GM12865 (cell line): ENCODE measurements around the gene BSX.

Experiments
- DNase-seq: peaks from one replicate; pipeline ENCODE4 v3.0.0; 2010; ENCODE audit warnings: low read depth
- H3K4me3 ChIP-seq: 2 replicates; pipeline ENCODE4 v1.5.1; 2011; ENCODE audit warnings: mild to moderate bottlenecking, low read depth, low read length, control low read depth
- TF ChIP-seq, protein P1 (sequence below): IDR thresholded peaks from 2 replicates; pipeline ENCODE4 v1.5.1; 2011; ENCODE audit warnings: low read length, control low read depth, low read depth, inconsistent platforms; ENCODE audit not compliant: insufficient read depth; ENCODE audit errors: missing control alignments

BSX gene

DNA sequence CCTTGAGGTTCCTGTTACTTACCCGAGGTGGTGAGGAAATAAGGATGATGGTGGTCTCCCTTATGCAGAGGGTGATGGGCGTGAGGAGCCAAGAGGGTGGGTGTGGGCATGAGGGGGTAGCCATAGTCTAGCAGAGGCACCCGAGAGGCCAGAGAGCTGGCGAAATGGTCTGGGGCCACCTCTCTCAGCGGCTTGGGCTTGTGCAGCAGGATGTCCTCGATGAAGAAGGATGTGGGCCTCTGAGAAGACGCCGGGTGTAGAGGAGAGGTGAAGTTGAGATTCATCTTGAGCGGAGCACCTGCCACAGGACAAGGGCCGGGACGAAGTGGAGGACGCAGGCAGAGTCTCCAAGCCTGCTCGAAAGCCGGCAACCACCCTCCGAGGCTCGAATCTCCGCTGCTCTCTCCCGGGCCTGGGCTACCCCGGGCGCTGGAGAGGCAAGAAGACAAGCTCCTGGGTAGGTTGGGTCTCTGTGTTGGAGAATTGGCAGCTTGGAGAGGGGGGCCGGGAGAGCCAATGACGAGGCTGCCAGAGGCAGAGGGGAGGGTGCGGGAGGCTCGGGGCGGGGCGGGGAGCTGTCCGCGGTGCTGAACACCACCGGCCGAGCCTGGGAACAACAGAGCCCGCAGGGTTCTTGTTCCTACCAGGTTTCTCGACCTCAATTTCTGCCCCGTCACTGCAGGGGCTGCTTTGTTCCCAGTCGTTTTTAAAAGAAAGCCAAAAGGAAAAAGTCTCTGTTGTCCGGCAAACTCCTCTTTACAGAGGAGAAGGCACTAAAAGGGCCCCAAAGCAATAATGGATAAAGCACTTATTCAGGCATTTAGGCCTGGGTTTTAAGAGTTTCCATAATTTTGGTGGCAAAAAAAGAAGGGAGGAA is at the start of gene BSX:
Gene BSX, minus strand, starts transcription at position 447 of the 877 bp plus-strand sequence. Its CDS starts 163 bp downstream, at position 284.
- TF ChIP-seq, protein P1, sequence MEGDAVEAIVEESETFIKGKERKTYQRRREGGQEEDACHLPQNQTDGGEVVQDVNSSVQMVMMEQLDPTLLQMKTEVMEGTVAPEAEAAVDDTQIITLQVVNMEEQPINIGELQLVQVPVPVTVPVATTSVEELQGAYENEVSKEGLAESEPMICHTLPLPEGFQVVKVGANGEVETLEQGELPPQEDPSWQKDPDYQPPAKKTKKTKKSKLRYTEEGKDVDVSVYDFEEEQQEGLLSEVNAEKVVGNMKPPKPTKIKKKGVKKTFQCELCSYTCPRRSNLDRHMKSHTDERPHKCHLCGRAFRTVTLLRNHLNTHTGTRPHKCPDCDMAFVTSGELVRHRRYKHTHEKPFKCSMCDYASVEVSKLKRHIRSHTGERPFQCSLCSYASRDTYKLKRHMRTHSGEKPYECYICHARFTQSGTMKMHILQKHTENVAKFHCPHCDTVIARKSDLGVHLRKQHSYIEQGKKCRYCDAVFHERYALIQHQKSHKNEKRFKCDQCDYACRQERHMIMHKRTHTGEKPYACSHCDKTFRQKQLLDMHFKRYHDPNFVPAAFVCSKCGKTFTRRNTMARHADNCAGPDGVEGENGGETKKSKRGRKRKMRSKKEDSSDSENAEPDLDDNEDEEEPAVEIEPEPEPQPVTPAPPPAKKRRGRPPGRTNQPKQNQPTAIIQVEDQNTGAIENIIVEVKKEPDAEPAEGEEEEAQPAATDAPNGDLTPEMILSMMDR, result no peak
- no peak within 1 kb of the TSS for H3K4me3 ChIP-seq
- peak; percentile 35 for DNase-seq

DNA sequence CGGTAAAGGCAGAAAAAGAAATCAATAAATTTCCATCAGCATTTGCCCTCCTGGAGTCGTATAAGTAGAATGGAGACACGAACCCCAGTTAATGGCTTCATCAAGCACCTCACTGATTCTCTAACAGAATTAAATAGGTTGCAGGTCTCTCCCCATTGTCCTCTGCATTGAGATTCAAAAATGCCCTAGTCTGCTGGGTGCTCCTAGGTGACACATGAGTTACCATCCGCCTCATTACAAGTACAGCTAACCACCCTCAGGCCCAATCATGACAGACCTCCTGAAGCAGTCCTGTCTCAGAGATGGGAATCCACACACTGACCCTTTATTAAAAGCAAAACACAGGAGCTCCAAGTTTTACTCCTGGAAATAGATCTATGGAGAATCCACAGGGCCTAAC is 48.9 kb upstream of the BSX start:
- H3K4me3 ChIP-seq, result no peak overlapping the region
- no peak for DNase-seq

DNA sequence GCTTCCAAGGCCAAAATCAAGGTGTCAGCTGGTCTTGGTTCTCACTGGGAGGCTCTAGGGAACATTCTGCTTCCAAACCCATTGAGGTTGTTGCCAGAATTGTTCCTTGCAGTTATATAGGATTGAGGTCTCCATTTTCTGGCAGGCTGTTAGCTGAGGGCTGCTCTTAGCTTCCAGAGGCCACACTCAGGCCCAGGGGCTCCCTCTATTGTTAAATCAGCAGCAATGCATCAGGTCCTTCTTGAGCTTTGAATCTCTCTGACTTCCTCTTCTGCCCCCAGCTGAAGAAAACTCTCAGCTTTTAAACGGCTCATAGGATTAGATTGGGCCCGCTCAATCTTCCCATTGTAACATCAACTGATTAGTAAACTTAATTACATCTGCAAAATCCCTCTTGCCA is 39.3 kb upstream of the BSX start:
- TF ChIP-seq, protein P1, result peak; percentile 69
- peak; percentile 68 for DNase-seq
- H3K4me3 ChIP-seq, result no peak overlapping the region

More for the DNA sequence above, 48.9 kb upstream of the BSX start:
- TF ChIP-seq, protein P1, result no peak

DNA sequence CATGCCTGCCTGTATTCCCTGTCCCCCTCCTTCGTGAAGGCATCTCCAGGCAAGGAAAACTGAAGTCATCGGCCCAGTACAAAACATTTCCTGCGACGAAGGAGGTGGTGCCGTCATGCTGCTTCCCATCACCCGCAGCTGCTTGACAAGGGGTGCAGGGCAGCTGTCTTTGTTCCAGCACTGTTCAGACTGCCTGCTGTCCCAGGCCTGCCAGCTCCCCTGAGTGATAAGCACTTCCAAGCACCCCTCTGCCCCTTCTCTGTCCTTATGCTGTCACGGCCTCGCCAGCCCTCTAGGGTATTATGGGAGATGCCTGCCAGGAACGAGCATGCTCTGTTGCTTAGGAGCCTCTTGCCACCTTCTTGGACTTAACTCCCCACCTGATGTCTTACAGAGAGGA is 37.1 kb upstream of the BSX start:
- TF ChIP-seq, protein P1, result no peak
- no peak overlapping the region for H3K4me3 ChIP-seq
- no peak for DNase-seq

DNA sequence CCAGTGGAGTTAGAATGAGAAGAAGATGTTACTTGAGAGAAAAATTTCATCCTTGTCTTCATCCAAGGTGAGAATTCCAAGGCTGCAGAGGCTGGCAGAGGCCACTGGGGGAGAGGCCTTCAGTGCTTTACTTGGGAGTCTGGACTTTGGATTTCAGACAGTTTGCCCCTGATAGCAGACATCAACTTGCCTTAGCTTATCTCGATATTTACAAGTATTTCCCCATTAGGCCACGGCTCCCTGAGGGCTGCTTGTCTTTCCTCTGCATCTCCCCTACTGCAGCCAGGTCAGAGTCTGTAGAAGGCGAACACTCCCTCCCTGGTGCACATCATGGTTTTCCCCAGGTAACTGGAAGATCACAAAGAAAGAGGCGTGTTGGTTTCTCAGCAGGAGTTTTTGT is 29.9 kb upstream of the BSX start:
- TF ChIP-seq, protein P1, result no peak
- DNase-seq, result no peak
- no peak overlapping the region for H3K4me3 ChIP-seq

DNA sequence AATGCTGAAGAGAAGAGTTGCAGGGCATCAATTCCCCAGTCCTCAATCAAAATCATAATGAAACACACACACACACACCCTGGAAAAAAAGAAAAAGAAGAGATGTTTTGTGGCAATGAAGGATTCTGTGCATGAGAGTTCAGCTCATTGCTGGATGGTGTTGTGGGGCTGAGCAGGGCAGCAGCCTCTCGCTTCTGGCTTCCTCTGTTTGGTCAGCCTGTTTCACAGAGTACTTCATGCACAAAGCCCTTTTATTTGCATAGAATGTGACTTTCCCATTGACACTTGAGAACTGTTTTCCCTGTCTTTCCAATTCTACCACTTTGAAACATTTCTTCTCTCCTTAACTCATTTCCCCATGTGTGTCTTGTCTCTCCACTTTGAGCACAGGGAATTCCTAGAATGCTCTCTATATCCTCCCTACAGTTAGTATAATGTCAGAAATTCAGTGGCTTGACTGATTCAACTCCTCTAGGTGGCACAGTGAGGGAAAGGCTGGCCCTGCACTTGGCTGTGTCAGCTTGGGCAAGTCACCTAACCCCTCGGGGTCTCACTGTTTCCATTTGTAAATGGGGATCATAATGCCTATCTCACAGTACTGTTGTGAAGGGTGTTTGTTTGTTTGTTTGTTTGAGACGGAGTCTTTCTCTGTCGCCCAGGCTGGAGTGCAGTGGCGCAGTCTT is 25.4 kb upstream of the BSX start:
- DNase-seq, result no peak
- no peak overlapping the region for H3K4me3 ChIP-seq
- TF ChIP-seq, protein P1, result no peak
